Naive thymus-derived CD4-positive, alpha-beta T cell (primary cell): ENCODE results near the gene C5. TPM values are rescaled to one million over a fixed set of nuclear protein-coding genes. Genes with fewer than 3 reads are reported as not detected.

Source experiments
- ATAC-seq: fragments of 150-1000 bp; cut with Tn5 transposase; 2 replicates; pipeline ENCODE4 v1.10.0; 2021; ENCODE audit warnings: mild to moderate bottlenecking, moderate library complexity
- CTCF ChIA-PET: fragments of 350-600 bp; sonication (Branson Sonifier 250); formaldehyde crosslinking; loops from one replicate; lab custom pipeline; 2021; ENCODE audit warnings: antibody characterized with exemption; lab: Charles Lee
- POLR2A ChIA-PET: fragments of 350-600 bp; sonication (Branson Sonifier 250); formaldehyde crosslinking; loops from one replicate; lab custom pipeline; 2021; ENCODE audit warnings: antibody characterized with exemption, inconsistent platforms; lab: Charles Lee
- DNase-seq, 9 donors: peaks; one replicate each; pipeline versions ENCODE4 v3.0.0 to v3.0.0-alpha.2; 2020 to 2022; ENCODE audit warnings: mixed read lengths in 1 of 9
- H3K27ac ChIP-seq: one replicate; pipeline ENCODE4 v1.7.0; 2013; ENCODE audit warnings: mild to moderate bottlenecking, low read depth, low read length, moderate library complexity
- H3K27me3 ChIP-seq, 2 donors: one replicate each; pipeline ENCODE4 v1.7.0; 2013; ENCODE audit warnings: low read length in 2 of 2, mild to moderate bottlenecking in 2 of 2, moderate library complexity in 2 of 2; ENCODE audit not compliant: control insufficient read depth in 2 of 2, insufficient read depth in 2 of 2
- H3K36me3 ChIP-seq, 3 experiments: 1 replicate in 2 of 3; 2 replicates in 1 of 3; pipeline ENCODE4 v1.7.0; 2013; ENCODE audit warnings: low read length in 3 of 3, mild to moderate bottlenecking in 3 of 3, moderate library complexity in 1 of 3; ENCODE audit not compliant: insufficient read depth in 3 of 3, control insufficient read depth in 2 of 3
- H3K4me1 ChIP-seq, 2 donors: one replicate each; pipeline ENCODE4 v1.7.0; 2013; ENCODE audit warnings: low read length in 2 of 2, mild to moderate bottlenecking in 2 of 2, moderate library complexity in 1 of 2; ENCODE audit not compliant: control insufficient read depth in 2 of 2, insufficient read depth in 2 of 2
- H3K4me3 ChIP-seq: 2 replicates; pipeline ENCODE4 v1.7.0; 2013; ENCODE audit warnings: mild to moderate bottlenecking, low read length
- H3K9me3 ChIP-seq, 3 experiments: 1 replicate in 2 of 3; 2 replicates in 1 of 3; pipeline ENCODE4 v1.7.0; 2013; ENCODE audit warnings: low read length in 3 of 3; ENCODE audit not compliant: control insufficient read depth in 2 of 3
- H3K27ac Mint-ChIP-seq, 9 donors: one replicate each; pipeline ENCODE4 v1.8.0; 2020 to 2022; ENCODE audit warnings: mixed read lengths in 9 of 9, mild to moderate bottlenecking in 8 of 9, moderate library complexity in 5 of 9, inconsistent platforms in 2 of 9
- H3K27me3 Mint-ChIP-seq, 5 donors: one replicate each; pipeline ENCODE4 v1.8.0; 2021 to 2022; ENCODE audit warnings: mixed read lengths in 5 of 5, mild to moderate bottlenecking in 1 of 5
- H3K36me3 Mint-ChIP-seq, 5 donors: one replicate each; pipeline ENCODE4 v1.8.0; 2020 to 2022; ENCODE audit warnings: mixed read lengths in 5 of 5, mild to moderate bottlenecking in 3 of 5, inconsistent platforms in 1 of 5
- H3K4me1 Mint-ChIP-seq, 7 donors: one replicate each; pipeline ENCODE4 v1.8.0; 2020 to 2022; ENCODE audit warnings: mixed read lengths in 7 of 7, mild to moderate bottlenecking in 3 of 7, inconsistent platforms in 1 of 7
- H3K4me3 Mint-ChIP-seq, 10 donors: one replicate each; pipeline ENCODE4 v1.8.0; 2020 to 2022; ENCODE audit warnings: mild to moderate bottlenecking in 10 of 10, mixed read lengths in 10 of 10, moderate library complexity in 6 of 10, inconsistent platforms in 2 of 10
- H3K9me3 Mint-ChIP-seq, 11 donors: one replicate each; pipeline ENCODE4 v1.8.0; 2020 to 2022; ENCODE audit warnings: mixed read lengths in 11 of 11, mild to moderate bottlenecking in 4 of 11, inconsistent platforms in 1 of 11, moderate library complexity in 1 of 11
- intact Hi-C, 2 donors: fragments of 100-400 bp; cut with micrococcal nuclease; formaldehyde crosslinking; loops; one replicate each; pipeline ENCODE4 v1.15.1; 2023
- polyA plus RNA-seq, 2 donors: library from polyadenylated mRNA; unstranded; fragments of 300-500 nt; fragmentation: Illumina TruSeq; gene quantifications; one replicate each; pipeline ENCODE4 v1.2.3, GENCODE V29; 2021
- total RNA-seq, 6 experiments: library from RNA in 5 of 6; stranded (reverse) in 5 of 6; gene quantifications; 1 replicate in 5 of 6; 2 replicates in 1 of 6; pipeline ENCODE4 v1.2.3 and lab custom pipeline; 2021 to 2026

Gene C5
- total and polyA plus RNA-seq, 7 experiments from 2014 or later: 0.41 to 2.9 (median 2.3) TPM

GRCh38 chr9:120948824-120949223 lies 101.3 kb downstream of the C5 start:
- ChIA-PET CTCF (no interaction called here), POLR2A (no interaction called here)
- Histone ChIP-seq H3K27ac (no peak overlapping the region), H3K36me3 (no peaks in the 10 kb centered on the region), H3K27me3 (no peaks in the 10 kb centered on the region), H3K4me3 (no peak overlapping the region), H3K4me1 (no peaks in the 10 kb centered on the region), H3K9me3 (no peaks in the 10 kb centered on the region)
- ATAC-seq: no peak
- Mint-ChIP-seq H3K27ac (no peak overlapping the region), H3K27me3 (no peaks in the 10 kb centered on the region), H3K9me3 (no peaks in the 10 kb centered on the region), H3K36me3 (no peaks in the 10 kb centered on the region), H3K4me3 (no peak overlapping the region), H3K4me1 (peaks cover 0 to 4% (median 0%) of the 10 kb centered on the region in 7 donors)
- intact Hi-C loops: no loop called here
- no peak for DNase-seq

- H3K9me3 Mint-ChIP-seq: no peaks in the 10 kb centered on the region
- POLR2A ChIA-PET: no interaction called here
- no peaks in the 10 kb centered on the region for H3K27me3 Mint-ChIP-seq
These were observed 102.9 kb downstream of the C5 start for GRCh38 chr9:120947222-120947621.

GRCh38 chr9:120946259-120946658 lies 103.8 kb downstream of the C5 start:
- ChIA-PET POLR2A (interaction anchor here (0.7 kb wide), 1 partner anchor 104 kb away, joined by 3 read pairs; the partner anchor contains the start of gene PSMD5), CTCF (no interaction called here)
- intact Hi-C loops: no loop called here
- no peaks in the 10 kb centered on the region for H3K4me1 ChIP-seq
- H3K27ac ChIP-seq: no peak overlapping the region
- ATAC-seq: no peak
- H3K36me3 ChIP-seq: no peaks in the 10 kb centered on the region
- Mint-ChIP-seq H3K27me3 (peaks cover 0 to 2% (median 0%) of the 10 kb centered on the region in 5 donors), H3K36me3 (no peaks in the 10 kb centered on the region), H3K27ac (no peak overlapping the region), H3K4me1 (peaks cover 0 to 4% (median 0%) of the 10 kb centered on the region in 7 donors), H3K9me3 (no peaks in the 10 kb centered on the region), H3K4me3 (no peak overlapping the region)
- no peaks in the 10 kb centered on the region for H3K27me3 ChIP-seq
- H3K4me3 ChIP-seq: no peak overlapping the region
- no peak for DNase-seq
- H3K9me3 ChIP-seq: no peaks in the 10 kb centered on the region

More at GRCh38 chr9:120947222-120947621, 102.9 kb downstream of the C5 start:
- H3K27ac Mint-ChIP-seq: no peak overlapping the region
- ATAC-seq: no peak
- intact Hi-C loops: no loop called here
- H3K4me3 ChIP-seq: no peak overlapping the region
- H3K36me3 ChIP-seq: no peaks in the 10 kb centered on the region
- no peak for DNase-seq
- CTCF ChIA-PET: no interaction called here
- no peak overlapping the region for H3K27ac ChIP-seq
- H3K36me3 Mint-ChIP-seq: no peaks in the 10 kb centered on the region
- H3K9me3 ChIP-seq: no peaks in the 10 kb centered on the region
- peaks cover 0 to 4% (median 0%) of the 10 kb centered on the region in 7 donors for H3K4me1 Mint-ChIP-seq
- no peaks in the 10 kb centered on the region for H3K4me1 ChIP-seq
- H3K4me3 Mint-ChIP-seq: no peak overlapping the region
- H3K27me3 ChIP-seq: no peaks in the 10 kb centered on the region

- Mint-ChIP-seq H3K4me1 (peaks cover 0 to 5% (median 0%) of the 10 kb centered on the region in 7 donors), H3K36me3 (no peaks in the 10 kb centered on the region), H3K27me3 (peaks cover 0 to 5% (median 0%) of the 10 kb centered on the region in 5 donors), H3K4me3 (no peak overlapping the region), H3K27ac (peak overlapping the region in 1 of 9 donors; percentile 42), H3K9me3 (no peaks in the 10 kb centered on the region)
- ChIA-PET POLR2A (interaction anchor here (0.9 kb wide), 1 partner anchor 76 kb away, joined by 3 read pairs; no protein-coding TSS in a partner anchor), CTCF (no interaction called here)
- no peak for DNase-seq
- intact Hi-C loops: no loop called here
- Histone ChIP-seq H3K36me3 (no peaks in the 10 kb centered on the region), H3K27ac (no peak overlapping the region), H3K4me1 (no peaks in the 10 kb centered on the region), H3K27me3 (no peaks in the 10 kb centered on the region), H3K9me3 (no peaks in the 10 kb centered on the region), H3K4me3 (no peak overlapping the region)
- ATAC-seq: no peak
These were observed 105.1 kb downstream of the C5 start for GRCh38 chr9:120944948-120945347.

- no peaks in the 10 kb centered on the region for H3K27me3 ChIP-seq
- Mint-ChIP-seq H3K4me1 (peaks cover 0 to 7% (median 0%) of the 10 kb centered on the region in 7 donors), H3K36me3 (no peaks in the 10 kb centered on the region), H3K27me3 (peaks cover 0 to 5% (median 0%) of the 10 kb centered on the region in 5 donors), H3K9me3 (no peaks in the 10 kb centered on the region), H3K27ac (no peak overlapping the region), H3K4me3 (no peak overlapping the region)
- no peaks in the 10 kb centered on the region for H3K9me3 ChIP-seq
- ChIA-PET POLR2A (interaction anchor here (0.9 kb wide), 1 partner anchor 76 kb away, joined by 3 read pairs; no protein-coding TSS in a partner anchor), CTCF (no interaction called here)
- no peak for DNase-seq
- ATAC-seq: peak; percentile 71
- H3K27ac ChIP-seq: no peak overlapping the region
- H3K4me1 ChIP-seq: no peaks in the 10 kb centered on the region
- H3K4me3 ChIP-seq: no peak overlapping the region
- no peaks in the 10 kb centered on the region for H3K36me3 ChIP-seq
- intact Hi-C loops: no loop called here
These were observed 105.6 kb downstream of the C5 start for GRCh38 chr9:120944434-120944843.

- POLR2A ChIA-PET: interaction anchor here (1.4 to 44.3 kb wide), 2 partner anchors 39 to 68 kb away, joined by 3 to 2417 read pairs; no protein-coding TSS in a partner anchor
These were observed 107.7 kb downstream of the C5 start for GRCh38 chr9:120942186-120943001.

More at GRCh38 chr9:120942186-120943001, 107.7 kb downstream of the C5 start:
- Mint-ChIP-seq H3K27me3 (peaks cover 0 to 5% (median 0%) of the 10 kb centered on the region in 5 donors), H3K36me3 (no peaks in the 10 kb centered on the region), H3K4me3 (no peak overlapping the region), H3K4me1 (peaks cover 0 to 15% (median 8%) of the 10 kb centered on the region in 7 donors), H3K9me3 (no peaks in the 10 kb centered on the region), H3K27ac (no peak overlapping the region)
- peaks cover 0 to under 1% of the 10 kb centered on the region in 2 donors for H3K4me1 ChIP-seq
- no peaks in the 10 kb centered on the region for H3K27me3 ChIP-seq
- ATAC-seq: no peak
- no peak for DNase-seq
- H3K27ac ChIP-seq: no peak overlapping the region
- H3K36me3 ChIP-seq: no peaks in the 10 kb centered on the region
- CTCF ChIA-PET: no interaction called here
- no peaks in the 10 kb centered on the region for H3K9me3 ChIP-seq
- no peak overlapping the region for H3K4me3 ChIP-seq
- intact Hi-C loops: no loop called here
